NCI-H2196 (cell line): ENCODE data around the gene TENM4.

Experiments used
- DNase-seq: peaks from one replicate; lab custom pipeline; 2025; ENCODE audit not compliant: unreplicated experiment; lab: John Stamatoyannopoulos, UW

The TENM4 gene

GRCh38 chr11:78740199-78741071 lies 700.4 kb downstream of the TENM4 start:
- DNase-seq = no peak

- no peak for DNase-seq
These were observed 702.9 kb downstream of the TENM4 start for GRCh38 chr11:78737891-78738290.

- DNase-seq = no peak
These were observed 703.5 kb downstream of the TENM4 start for GRCh38 chr11:78737301-78737700.

- no peak for DNase-seq
These were observed 705.1 kb downstream of the TENM4 start for GRCh38 chr11:78735711-78736110.

GRCh38 chr11:78733031-78733430 lies 707.8 kb downstream of the TENM4 start:
- DNase-seq = no peak

GRCh38 chr11:78732246-78732645 lies 708.6 kb downstream of the TENM4 start:
- no peak for DNase-seq

- peak; percentile 44 for DNase-seq
These were observed 709.8 kb downstream of the TENM4 start for GRCh38 chr11:78731027-78731426.

- no peak for DNase-seq
These were observed 710.5 kb downstream of the TENM4 start for GRCh38 chr11:78730267-78730824.

GRCh38 chr11:78727816-78728215 lies 713.0 kb downstream of the TENM4 start:
- no peak for DNase-seq

GRCh38 chr11:78725200-78725599 lies 715.6 kb downstream of the TENM4 start:
- no peak for DNase-seq

GRCh38 chr11:78722786-78723185 lies 718.0 kb downstream of the TENM4 start:
- DNase-seq = no peak

GRCh38 chr11:78720281-78720989 lies 720.4 kb downstream of the TENM4 start:
- no peak for DNase-seq

- DNase-seq = no peak
These were observed 723.8 kb downstream of the TENM4 start for GRCh38 chr11:78717041-78717440.

GRCh38 chr11:78715639-78716311 lies 725.1 kb downstream of the TENM4 start:
- peak; percentile 74 for DNase-seq

GRCh38 chr11:78714539-78714938 lies 726.3 kb downstream of the TENM4 start:
- DNase-seq = peak; percentile 40

GRCh38 chr11:78711735-78712134 lies 729.1 kb downstream of the TENM4 start:
- no peak for DNase-seq

- DNase-seq = no peak
These were observed 730.4 kb downstream of the TENM4 start for GRCh38 chr11:78710417-78710816.

- DNase-seq = no peak
These were observed 732.4 kb downstream of the TENM4 start for GRCh38 chr11:78708388-78708787.

- no peak for DNase-seq
These were observed 734.3 kb downstream of the TENM4 start for GRCh38 chr11:78706551-78706950.

GRCh38 chr11:78704811-78705210 lies 736.0 kb downstream of the TENM4 start:
- DNase-seq = no peak

GRCh38 chr11:78699609-78700135 lies 741.2 kb downstream of the TENM4 start:
- DNase-seq = no peak
